Activated CD8-positive, alpha-beta memory T cell treated with anti-CD3 and anti-CD28 coated beads, Interleukin-2, amount 50 U/mL, for 4 hours (primary cell): ENCODE results near the gene ADAMTSL1.

ENCODE experiments used
- DNase-seq: peaks from one replicate; pipeline ENCODE4 v3.0.0-alpha.2; 2020

The ADAMTSL1 gene

GRCh38 chr9:18825656-18826170, 351.8 kb downstream of the ADAMTSL1 start:
- DNase-seq = no peak

- DNase-seq = no peak
These were observed 352.3 kb downstream of the ADAMTSL1 start for GRCh38 chr9:18826248-18826647.

DNA sequence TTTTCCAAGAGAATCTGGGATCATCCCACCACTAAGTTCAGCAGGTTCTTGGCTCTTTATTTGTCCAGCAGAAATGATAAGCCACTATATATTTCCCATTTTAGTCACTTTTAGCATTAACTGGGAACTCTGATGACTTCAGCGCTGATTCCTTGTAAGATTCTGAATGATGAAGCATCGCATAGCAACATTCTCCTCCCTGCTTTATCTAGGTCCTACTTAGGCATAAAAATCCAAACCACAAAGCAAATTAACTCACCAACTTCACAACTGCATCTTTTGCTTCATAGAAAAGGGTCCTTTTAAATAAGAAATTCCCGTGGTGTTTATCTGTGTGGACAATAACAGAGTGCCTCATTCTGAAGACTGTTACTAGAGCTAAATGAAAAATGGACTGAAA, 355.1 kb downstream of the ADAMTSL1 start:
- no peak for DNase-seq

- no peak for DNase-seq
These were observed 355.9 kb downstream of the ADAMTSL1 start for GRCh38 chr9:18829873-18830272.

- DNase-seq = no peak
These were observed 360.9 kb downstream of the ADAMTSL1 start for GRCh38 chr9:18834740-18835361.

DNA sequence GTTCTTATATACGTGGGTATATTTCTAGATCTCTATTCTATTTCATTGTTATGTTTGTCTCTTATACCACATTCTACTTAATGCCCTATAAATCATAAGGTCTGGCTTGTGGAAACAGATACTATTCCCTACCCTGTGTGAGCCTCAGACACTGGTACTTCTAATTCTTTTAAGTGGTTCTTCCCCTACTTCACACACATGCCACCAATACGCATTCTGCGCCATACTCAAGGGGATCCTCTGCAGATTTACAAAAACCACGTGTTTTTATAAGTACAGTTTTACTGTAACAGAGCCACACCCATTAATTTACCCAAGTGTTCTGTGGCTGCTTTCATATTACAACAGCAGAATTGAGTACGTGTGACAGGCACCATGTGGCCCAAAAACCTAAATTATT, 363.4 kb downstream of the ADAMTSL1 start:
- DNase-seq = no peak

- no peak for DNase-seq
These were observed 373.8 kb downstream of the ADAMTSL1 start for GRCh38 chr9:18847576-18848275.

GRCh38 chr9:18848657-18849056, 374.7 kb downstream of the ADAMTSL1 start:
- no peak for DNase-seq

- no peak for DNase-seq
These were observed 375.3 kb downstream of the ADAMTSL1 start for GRCh38 chr9:18849270-18849669.

GRCh38 chr9:18849890-18850677, 376.1 kb downstream of the ADAMTSL1 start:
- DNase-seq = no peak

- DNase-seq = no peak
These were observed 377.3 kb downstream of the ADAMTSL1 start for GRCh38 chr9:18851069-18851795.

- no peak for DNase-seq
These were observed 381.7 kb downstream of the ADAMTSL1 start for GRCh38 chr9:18855656-18856055.

DNA sequence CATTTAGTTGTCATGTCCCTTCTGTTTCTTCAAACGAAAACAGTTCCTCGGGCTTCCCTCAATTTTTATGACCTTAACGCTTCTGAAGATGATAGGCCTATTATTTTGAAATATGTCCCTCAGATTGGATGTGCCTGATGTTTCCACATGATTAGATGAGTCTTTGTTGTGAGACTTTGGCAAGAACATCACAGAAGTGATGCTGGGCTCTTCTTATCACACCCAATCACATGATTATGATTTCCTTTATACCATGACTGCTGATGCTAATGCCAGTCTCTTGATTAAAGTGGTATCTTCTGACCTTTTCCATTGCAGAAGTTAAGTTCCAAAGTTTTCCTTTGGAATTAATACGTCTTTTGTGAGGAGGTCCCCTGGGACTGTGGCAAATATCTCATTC, 383.4 kb downstream of the ADAMTSL1 start:
- no peak for DNase-seq

DNA sequence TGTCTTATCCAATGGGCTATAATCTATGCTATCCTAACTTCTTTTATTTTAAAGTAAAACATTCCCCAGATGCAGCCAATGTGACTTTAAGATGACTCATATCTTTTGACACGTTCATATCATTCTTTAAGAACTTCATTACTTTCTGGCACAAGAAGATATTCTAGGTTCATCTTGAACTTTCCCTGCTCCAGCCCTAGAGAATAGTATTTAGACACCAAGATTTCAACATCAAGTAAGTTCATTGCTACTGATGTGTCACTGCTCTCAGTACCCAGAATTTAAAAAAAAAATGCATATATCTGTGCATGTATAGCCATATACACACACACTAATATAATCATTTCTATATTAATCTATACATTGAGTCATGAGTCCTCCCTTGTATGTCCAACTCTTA, 383.8 kb downstream of the ADAMTSL1 start:
- DNase-seq = no peak

DNA sequence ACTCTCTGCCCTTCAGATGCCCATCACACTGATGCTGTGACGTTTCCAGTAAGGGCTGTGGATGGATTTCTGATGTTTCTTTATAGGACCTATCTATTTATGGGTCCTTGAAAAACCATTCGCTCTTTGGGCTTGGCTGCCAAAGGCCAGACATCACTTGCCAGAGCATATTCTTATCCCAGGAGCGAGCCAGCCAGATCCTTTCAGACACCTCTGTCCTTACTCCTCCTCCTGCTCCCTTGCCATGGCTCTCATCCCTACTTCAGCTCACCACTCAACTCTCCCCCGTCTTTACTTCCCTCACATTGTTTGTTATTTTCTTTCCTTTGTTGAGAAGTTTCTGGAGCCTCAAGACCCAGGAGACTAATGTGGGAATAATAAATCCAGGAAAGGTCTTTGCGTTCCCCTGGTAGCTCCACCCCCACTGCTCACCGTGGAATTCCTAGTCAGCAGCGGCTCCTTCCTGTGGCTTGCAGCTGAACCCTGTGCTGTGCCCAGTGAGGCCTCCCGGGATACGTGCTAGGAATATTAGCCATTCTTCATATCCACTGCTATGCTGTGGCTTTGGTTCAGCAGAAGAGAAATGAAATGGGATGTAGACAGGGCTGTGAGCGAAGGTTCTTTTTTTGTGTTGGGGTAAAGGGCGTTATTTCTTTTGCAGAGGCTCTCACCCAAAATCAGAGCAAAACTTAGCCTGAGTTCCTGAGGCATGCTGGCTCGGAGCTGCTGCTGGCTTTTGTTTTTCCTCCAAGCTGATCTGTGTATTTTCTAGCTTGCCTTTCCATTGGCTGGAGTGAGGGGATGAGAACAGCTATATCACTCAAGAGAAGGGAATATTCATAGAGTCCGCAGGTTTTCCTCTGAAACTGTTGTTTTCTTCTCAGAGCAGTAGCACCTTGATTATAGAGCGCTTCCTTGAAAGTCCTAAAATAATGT, 387.9 kb downstream of the ADAMTSL1 start:
- no peak for DNase-seq

GRCh38 chr9:18863791-18864190, 389.8 kb downstream of the ADAMTSL1 start:
- no peak for DNase-seq

- no peak for DNase-seq
These were observed 390.6 kb downstream of the ADAMTSL1 start for GRCh38 chr9:18864516-18864915.

DNA sequence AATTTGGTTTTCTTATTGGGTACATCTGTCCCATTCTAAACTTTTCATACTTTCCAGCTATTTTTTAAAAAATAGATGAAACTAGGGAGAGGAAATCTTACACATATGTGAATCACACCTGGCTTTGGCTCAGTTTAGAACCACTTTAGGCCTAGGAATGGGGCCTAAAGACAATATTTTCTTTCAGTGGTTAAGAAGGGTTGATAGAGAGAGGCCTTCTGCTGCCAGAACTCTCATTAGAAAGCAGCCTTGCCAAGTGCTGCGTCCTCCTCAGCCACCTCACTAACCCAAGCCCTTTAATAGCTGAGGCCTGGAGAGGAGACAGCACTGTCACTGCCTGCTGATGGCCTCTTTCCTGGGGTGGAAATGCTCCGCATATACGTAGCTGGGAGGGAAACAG, 391.6 kb downstream of the ADAMTSL1 start:
- DNase-seq = no peak

DNA sequence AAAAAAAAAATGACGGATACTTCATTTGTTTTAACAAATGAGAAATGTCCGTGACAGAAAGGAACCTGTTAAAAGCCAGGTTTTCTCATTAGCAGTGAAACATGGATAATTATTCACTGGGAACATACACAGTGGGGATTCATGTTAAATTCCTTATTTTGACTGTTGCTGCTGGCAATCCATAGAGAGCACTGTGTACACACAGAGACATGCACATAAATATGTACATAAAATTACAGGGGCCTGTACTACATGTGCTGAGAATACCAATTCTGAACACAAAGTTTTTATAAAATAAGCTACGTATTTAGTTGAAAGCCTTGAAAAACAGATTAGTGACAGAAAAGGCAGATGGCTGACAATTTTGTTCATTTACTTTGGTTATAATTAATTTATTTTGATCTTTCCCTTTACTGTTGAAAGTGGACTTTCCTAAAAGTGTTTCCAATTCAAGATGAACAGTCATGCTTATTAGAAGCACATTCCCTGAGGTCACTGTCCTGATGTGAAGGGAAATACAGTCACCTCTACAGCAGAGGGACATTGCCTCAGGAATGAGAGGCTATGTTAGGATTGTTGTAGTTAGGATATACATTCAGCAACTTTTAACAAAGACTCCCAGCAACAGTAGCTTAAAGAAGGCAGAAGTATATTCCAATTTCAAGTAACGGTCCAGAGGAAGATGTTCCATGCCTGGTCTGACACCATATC, 392.3 kb downstream of the ADAMTSL1 start:
- no peak for DNase-seq

DNA sequence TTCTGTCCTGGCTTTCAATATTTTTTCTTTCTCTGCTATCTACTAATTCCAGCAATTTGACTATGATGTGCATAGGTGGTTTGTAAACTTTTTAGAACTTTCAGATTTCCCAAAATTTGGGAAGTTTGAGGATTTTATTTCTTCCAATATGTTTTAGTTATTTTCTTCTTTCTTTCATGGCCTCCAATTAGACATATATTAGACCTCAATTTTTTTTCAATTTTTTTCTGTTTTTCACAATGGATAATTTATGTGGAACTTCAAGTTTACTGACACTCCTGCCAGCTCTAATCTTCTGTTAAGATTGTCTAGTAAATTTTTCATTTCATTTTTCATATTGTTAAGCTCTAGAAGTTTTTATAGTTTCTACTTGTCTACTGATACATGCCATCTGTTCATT, 395.8 kb downstream of the ADAMTSL1 start:
- no peak for DNase-seq

- no peak for DNase-seq
These were observed 400.1 kb downstream of the ADAMTSL1 start for GRCh38 chr9:18874069-18874468.
